Measurements from ENCODE around the gene HMGB1.
"Not testable (repeated sequence)": the region's sequence is repeated elsewhere in the genome, so short reads cannot be mapped to it uniquely, and the experiment has no call there.

The HMGB1 gene

GRCh38 chr13:30446126-30446500 is 19.6 kb downstream of the HMGB1 start:
- no peak overlapping the region for H3K4me3 ChIP-seq (ENCODE audit: low read length)
- TF ChIP-seq CTCF (IDR thresholded peaks at IDR 0.05; ENCODE audit: insufficient read depth, low read depth, low read length, missing control alignments): no peak
- DNase-seq (ENCODE audit: low read depth): no peak

GRCh38 chr13:30443957-30444404 is 21.8 kb downstream of the HMGB1 start:
- TF ChIP-seq CTCF (IDR thresholded peaks at IDR 0.05; ENCODE audit: insufficient read depth, low read depth, low read length, missing control alignments): no peak
- no peak for DNase-seq (ENCODE audit: low read depth)
- H3K4me3 ChIP-seq (ENCODE audit: low read length): no peak overlapping the region

- not testable (repeated sequence) for H3K4me3 ChIP-seq (ENCODE audit: low read length); DNase-seq (ENCODE audit: low read depth)
Measured at GRCh38 chr13:30443491-30443890, 22.2 kb downstream of the HMGB1 start.

GRCh38 chr13:30442926-30443325 is 22.8 kb downstream of the HMGB1 start:
- no peak for DNase-seq (ENCODE audit: low read depth)
- TF ChIP-seq CTCF (IDR thresholded peaks at IDR 0.05; ENCODE audit: insufficient read depth, low read depth, low read length, missing control alignments): no peak
- H3K4me3 ChIP-seq (ENCODE audit: low read length): no peak overlapping the region

GRCh38 chr13:30440910-30441703 is 24.6 kb downstream of the HMGB1 start:
- peak; percentile 36 for DNase-seq (ENCODE audit: low read depth)
- TF ChIP-seq CTCF (IDR thresholded peaks at IDR 0.05; ENCODE audit: insufficient read depth, low read depth, low read length, missing control alignments): no peak
- no peak overlapping the region for H3K4me3 ChIP-seq (ENCODE audit: low read length)

- no peak overlapping the region for H3K4me3 ChIP-seq (ENCODE audit: low read length)
- no peak for DNase-seq (ENCODE audit: low read depth)
- TF ChIP-seq CTCF (IDR thresholded peaks at IDR 0.05; ENCODE audit: insufficient read depth, low read depth, low read length, missing control alignments): no peak
Measured at GRCh38 chr13:30438286-30438685, 27.4 kb downstream of the HMGB1 start.

GRCh38 chr13:30437177-30437576 is 28.6 kb downstream of the HMGB1 start:
- DNase-seq (ENCODE audit: low read depth): no peak
- no peak for TF ChIP-seq CTCF (IDR thresholded peaks at IDR 0.05; ENCODE audit: insufficient read depth, low read depth, low read length, missing control alignments)
- no peak overlapping the region for H3K4me3 ChIP-seq (ENCODE audit: low read length)

Data from epithelial cell of esophagus (primary cell).